Neural cell (in vitro differentiated cells): ENCODE data around the gene KMO.

Experiments
- MXI1 ChIP-seq: fragments of 450-650 bp; conservative IDR thresholded peaks from 2 replicates; pipeline ENCODE4 v1.6.1; 2014; ENCODE audit warnings: antibody characterized with exemption, mild to moderate bottlenecking; ENCODE audit not compliant: poor library complexity, severe bottlenecking
- POLR2AphosphoS5 ChIP-seq: IDR thresholded peaks from 2 replicates; pipeline ENCODE4 v1.6.1; 2012
- RAD21 ChIP-seq: fragments of 450-650 bp; conservative IDR thresholded peaks from 2 replicates; pipeline ENCODE4 v1.6.1; 2014; ENCODE audit warnings: antibody characterized with exemption, mild to moderate bottlenecking, moderate library complexity
- TF ChIP-seq, protein P1 (sequence below): fragments of 450-650 bp; IDR thresholded peaks from 2 replicates; pipeline ENCODE4 v1.5.1; 2014; ENCODE audit warnings: antibody characterized with exemption, mild to moderate bottlenecking, moderate library complexity; ENCODE audit not compliant: poor library complexity, severe bottlenecking
- TF ChIP-seq, protein P2 (sequence below): IDR thresholded peaks from 2 replicates; pipeline ENCODE4 v1.6.1; 2012; ENCODE audit warnings: borderline replicate concordance

DNA sequence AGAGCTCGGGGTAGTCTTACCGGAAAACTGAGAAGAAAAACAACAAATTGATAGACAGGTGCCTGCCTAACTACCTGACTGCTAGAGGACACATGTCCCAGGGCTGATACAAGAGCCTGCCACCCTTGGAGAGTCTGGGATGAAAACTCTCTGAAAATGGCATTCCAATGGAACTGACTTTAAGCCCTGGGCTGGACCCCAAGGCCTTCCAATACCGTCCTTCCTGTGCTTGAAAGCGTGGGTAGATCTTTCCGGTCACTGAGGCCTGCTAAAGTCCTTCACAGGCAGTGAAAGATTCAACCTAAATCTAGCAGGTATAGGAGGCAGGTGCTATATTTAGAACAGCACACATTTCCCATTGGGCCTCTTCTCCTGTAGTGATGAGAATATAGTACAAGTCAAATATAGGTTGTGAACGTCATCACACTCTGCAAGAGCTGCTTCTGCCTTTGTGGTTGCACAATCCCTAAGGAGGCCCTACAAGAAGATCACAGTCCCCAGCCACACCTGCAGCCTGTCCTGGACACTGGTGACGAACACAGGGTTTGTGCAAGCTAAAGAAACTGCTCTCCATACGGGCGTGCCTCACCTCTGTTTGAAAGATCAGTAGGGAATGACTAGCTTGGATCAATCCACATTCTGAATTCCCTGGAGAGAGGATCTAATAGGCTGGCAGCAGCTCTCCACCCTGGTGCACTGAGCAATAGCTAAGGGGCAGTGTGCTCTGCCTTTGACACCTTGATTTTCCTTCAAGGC lies 108.9 kb downstream of the KMO start:
- TF ChIP-seq, protein P1, sequence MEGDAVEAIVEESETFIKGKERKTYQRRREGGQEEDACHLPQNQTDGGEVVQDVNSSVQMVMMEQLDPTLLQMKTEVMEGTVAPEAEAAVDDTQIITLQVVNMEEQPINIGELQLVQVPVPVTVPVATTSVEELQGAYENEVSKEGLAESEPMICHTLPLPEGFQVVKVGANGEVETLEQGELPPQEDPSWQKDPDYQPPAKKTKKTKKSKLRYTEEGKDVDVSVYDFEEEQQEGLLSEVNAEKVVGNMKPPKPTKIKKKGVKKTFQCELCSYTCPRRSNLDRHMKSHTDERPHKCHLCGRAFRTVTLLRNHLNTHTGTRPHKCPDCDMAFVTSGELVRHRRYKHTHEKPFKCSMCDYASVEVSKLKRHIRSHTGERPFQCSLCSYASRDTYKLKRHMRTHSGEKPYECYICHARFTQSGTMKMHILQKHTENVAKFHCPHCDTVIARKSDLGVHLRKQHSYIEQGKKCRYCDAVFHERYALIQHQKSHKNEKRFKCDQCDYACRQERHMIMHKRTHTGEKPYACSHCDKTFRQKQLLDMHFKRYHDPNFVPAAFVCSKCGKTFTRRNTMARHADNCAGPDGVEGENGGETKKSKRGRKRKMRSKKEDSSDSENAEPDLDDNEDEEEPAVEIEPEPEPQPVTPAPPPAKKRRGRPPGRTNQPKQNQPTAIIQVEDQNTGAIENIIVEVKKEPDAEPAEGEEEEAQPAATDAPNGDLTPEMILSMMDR: no peak
- no peak for TF ChIP-seq POLR2AphosphoS5
- TF ChIP-seq, protein P2, sequence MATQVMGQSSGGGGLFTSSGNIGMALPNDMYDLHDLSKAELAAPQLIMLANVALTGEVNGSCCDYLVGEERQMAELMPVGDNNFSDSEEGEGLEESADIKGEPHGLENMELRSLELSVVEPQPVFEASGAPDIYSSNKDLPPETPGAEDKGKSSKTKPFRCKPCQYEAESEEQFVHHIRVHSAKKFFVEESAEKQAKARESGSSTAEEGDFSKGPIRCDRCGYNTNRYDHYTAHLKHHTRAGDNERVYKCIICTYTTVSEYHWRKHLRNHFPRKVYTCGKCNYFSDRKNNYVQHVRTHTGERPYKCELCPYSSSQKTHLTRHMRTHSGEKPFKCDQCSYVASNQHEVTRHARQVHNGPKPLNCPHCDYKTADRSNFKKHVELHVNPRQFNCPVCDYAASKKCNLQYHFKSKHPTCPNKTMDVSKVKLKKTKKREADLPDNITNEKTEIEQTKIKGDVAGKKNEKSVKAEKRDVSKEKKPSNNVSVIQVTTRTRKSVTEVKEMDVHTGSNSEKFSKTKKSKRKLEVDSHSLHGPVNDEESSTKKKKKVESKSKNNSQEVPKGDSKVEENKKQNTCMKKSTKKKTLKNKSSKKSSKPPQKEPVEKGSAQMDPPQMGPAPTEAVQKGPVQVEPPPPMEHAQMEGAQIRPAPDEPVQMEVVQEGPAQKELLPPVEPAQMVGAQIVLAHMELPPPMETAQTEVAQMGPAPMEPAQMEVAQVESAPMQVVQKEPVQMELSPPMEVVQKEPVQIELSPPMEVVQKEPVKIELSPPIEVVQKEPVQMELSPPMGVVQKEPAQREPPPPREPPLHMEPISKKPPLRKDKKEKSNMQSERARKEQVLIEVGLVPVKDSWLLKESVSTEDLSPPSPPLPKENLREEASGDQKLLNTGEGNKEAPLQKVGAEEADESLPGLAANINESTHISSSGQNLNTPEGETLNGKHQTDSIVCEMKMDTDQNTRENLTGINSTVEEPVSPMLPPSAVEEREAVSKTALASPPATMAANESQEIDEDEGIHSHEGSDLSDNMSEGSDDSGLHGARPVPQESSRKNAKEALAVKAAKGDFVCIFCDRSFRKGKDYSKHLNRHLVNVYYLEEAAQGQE: no peak
- no peak for TF ChIP-seq MXI1
- TF ChIP-seq RAD21: no peak
